ENCODE measurements around the gene AKAP9.
"Not testable (repeated sequence)": the region's sequence is repeated elsewhere in the genome, so short reads cannot be mapped to it uniquely, and the experiment has no call there.

Gene AKAP9

DNA sequence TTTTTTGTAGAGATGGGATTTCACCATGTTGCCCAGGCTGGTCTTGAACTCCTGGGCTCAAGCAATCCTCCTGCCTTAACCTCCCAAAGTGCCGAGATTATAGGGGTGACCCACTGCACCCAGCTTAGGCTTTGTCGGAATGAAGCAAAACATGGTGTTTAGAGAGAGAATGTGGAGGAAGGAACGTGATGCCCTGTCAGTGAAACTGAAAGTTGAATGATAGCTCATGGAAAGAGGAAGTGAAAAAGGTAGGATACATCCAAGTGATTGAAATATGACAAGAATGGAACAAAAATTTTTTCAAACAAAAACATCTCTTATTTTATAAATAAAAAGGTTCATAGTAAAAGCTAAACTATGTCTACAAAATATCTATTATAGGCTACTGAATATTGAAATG lies 5.9 kb downstream of the AKAP9 start:
- DNase-seq (ENCODE audit: low spot score), result no peak

DNA sequence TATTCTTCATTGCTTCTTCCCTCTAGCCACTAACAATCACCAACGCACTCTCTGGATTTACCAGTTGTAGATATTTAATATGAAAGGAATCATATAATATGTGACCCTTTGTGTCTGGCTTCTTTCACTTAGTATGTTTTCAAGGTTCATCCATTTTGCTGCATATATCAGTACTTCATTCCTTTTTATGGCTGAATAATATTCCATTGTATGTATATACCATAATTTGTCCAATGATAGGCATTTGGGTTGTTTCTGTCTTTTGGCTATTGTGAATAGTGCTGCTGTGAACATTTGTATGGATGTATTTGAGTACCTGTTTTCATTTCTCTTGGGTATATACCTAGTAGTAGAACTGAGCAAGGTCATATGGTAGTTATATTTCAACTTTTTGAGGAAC lies 7.3 kb downstream of the AKAP9 start:
- no peak for DNase-seq (ENCODE audit: low spot score)

DNA sequence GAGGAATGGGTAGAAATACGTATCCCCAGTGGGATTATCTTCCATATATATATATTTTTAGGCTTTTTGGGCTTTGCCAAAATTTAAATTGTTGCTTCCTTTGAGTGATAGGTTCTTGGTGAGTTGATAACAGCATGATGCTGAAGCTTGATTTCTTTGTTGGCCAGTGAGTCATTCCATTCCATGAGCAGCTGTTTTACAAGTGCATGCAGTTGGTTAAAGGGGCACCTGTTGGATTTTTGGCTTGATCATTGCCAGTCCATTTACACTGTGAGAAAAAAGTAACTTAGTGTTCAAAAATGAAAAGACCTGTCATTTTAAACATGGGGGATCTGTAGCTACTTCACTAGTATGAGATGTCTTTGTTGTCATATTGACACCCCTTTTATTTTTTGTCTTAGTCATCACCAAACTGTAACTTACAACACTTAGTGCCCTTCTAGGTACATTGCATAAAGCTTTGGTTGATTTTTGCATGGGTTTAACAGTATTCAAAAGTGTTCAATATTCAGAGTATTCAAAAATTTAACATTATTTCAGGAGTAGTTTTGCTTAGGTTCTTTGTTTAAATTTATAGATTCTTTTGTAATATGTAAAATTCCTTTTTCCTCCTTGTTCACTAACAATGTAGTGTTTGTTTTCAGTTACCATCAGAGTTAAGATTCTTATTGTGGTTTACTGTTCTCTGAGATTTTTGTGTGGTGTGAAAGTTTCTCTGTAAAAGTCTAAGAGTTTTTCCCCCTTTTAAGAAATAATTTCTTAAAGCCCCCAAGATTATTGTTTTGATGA lies 8.8 kb downstream of the AKAP9 start:
- no peak for DNase-seq (ENCODE audit: low spot score)

DNA sequence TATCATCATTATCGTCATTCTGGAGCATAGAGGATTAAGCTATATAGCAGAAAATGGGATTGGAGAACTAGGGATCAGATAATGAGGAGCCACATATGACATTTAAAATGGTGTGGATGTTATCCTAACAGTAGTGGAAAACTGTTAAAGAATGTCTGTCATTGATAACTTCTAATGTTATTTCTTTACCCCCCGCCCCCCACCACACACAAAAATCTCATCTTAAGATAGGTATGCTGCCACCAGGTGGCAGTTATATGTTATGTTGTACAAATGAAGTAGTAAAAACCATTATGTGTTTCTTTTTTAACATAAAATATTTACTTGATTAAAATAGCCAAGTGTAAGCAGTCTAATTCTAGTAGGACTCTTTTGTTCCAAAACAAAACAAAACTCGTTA lies 13.0 kb downstream of the AKAP9 start:
- DNase-seq (ENCODE audit: low spot score), result peak; percentile 19

DNA sequence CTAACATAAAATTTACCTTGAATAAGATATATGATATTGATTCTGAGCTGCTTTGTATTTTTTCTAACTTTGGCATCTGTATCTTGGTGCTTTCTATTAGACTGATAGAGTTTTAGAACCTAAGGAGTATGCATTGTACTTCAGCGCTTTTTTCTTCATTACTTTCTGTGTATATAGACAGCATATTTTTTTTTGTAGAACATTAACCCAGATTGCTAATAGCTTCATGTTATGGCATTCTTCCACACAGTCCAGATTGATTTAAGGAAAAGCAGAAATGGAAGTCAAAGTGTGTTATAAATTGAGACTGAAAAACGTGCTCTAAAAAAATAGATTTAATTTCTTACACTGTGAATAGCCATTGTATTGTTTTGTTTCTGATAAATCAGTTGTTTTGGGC lies 15.8 kb downstream of the AKAP9 start:
- DNase-seq (ENCODE audit: low spot score), result not testable (repeated sequence)

DNA sequence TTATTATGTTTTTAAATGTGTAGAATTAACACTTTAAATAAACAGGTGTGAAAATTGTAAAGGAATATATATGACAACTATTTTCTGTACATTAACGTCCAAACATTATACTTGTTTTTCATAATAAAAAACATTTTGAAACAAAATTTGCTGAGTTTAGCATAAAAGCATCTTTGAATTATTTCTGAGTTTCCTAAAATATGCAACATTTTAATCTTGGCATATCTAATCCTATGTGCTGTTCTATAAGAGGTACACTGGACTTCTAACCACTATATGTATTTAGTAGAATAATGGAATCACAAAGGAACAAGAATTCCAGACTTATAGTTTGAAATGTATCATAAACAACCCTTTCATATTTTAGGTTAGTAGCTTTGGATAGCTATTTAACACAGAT lies 16.6 kb downstream of the AKAP9 start:
- DNase-seq (ENCODE audit: low spot score), result no peak

- DNase-seq (ENCODE audit: low spot score), result no peak
These were observed 17.2 kb downstream of the AKAP9 start for GRCh38 chr7:91957823-91958222.

DNA sequence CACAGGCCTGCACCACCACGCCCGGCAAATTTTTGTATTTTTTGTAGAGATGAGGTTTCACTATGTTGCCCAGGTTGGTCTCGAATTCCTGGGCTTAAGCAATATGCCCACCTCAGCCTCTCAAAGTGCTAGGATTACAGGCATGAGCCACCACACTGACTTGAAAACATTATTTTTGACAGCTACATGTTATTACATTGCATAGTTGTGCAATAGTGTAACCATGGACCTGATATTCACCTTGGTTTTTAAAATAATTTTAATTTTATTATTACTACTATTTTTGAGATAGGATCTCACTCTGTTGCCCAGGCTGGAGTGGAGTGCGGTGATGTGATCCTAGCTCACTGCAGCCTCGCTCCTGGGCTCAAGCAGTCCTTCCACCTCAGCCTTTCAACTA lies 18.4 kb downstream of the AKAP9 start:
- DNase-seq (ENCODE audit: low spot score), result no peak

- DNase-seq (ENCODE audit: low spot score), result no peak
These were observed 21.2 kb downstream of the AKAP9 start for GRCh38 chr7:91961816-91962215.

DNA sequence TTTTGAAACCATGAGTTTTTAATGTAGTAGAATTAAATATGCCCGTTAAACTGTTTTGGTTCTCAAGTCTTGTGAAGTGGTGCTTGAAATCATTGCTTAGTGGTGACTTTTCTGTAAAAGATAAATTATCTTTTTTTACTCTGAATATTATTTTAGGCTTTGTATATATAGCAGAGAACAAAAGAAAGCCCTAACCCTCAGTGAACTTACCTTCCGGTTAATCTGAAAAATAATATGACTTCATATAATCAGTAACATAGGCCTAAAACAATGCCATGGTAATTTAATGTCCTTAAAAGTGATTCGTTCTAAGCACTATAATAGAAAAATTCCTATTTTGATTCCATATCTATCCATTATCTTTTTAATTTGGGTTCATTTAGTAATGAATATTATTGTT lies 21.8 kb downstream of the AKAP9 start:
- DNase-seq (ENCODE audit: low spot score), result no peak

- not testable (repeated sequence) for DNase-seq (ENCODE audit: low spot score)
These were observed 26.9 kb downstream of the AKAP9 start for GRCh38 chr7:91967513-91967912.

GRCh38 chr7:91973639-91974038 lies 33.0 kb downstream of the AKAP9 start:
- no peak for DNase-seq (ENCODE audit: low spot score)

DNA sequence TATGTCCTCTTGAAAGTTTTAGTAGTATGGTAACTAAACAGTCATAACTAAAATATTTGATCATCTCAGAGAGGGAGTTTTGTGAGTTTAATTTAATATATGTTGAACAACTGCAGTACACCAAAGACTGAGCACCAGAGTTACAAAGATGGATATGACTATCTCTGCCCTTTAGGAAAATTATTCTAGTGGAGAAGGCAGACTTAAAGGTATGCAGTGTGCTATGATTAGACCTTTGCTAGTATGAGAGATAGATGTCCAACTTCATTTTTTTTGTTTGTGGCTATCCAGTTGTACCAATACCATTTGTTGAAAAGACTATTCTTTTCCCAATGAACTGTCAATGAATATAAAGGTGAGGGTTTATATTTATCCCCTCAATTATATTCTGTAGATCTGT lies 33.4 kb downstream of the AKAP9 start:
- no peak for DNase-seq (ENCODE audit: low spot score)

DNA sequence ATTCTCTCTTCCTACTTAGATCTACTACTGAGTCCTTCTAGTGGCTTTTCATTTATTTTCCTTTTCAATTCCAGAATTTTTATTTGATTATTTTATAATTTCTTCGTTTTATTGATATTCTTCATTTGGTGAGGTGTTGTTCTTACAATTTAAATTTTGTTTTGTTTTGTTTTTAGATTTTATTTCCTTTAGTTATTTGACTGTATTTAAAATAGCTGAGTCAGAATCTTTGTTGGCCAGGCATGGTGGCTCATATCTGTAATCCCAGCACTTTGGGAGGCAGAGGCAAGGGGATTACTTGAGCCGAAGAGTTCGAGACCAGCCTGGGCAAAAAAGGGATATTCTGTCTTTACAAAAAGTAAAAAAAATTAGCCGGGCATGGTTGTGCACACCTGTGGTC lies 36.1 kb downstream of the AKAP9 start:
- DNase-seq (ENCODE audit: low spot score), result no peak

DNA sequence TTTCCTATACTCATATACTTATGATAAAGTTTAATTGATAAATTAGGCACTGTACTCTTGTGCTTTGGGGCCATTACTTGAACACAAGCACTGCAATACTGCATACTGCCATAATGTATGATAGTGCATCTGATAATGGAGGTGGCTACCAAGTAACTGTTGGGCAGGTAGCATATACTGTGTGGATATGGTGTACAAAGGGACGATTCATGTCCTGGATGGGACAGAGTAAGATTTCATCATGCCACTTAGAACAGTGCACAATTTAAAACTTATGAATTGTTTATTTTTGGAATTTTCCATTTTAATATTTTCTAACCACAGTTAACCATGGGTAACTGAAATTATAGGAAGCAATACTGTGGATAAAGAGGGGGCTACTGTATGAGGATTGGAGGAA lies 38.9 kb downstream of the AKAP9 start:
- DNase-seq (ENCODE audit: low spot score), result no peak

- not testable (repeated sequence) for DNase-seq (ENCODE audit: low spot score)
These were observed 41.7 kb downstream of the AKAP9 start for GRCh38 chr7:91982352-91982751.

- DNase-seq (ENCODE audit: low spot score), result no peak
These were observed 47.6 kb downstream of the AKAP9 start for GRCh38 chr7:91988213-91988612.

DNA sequence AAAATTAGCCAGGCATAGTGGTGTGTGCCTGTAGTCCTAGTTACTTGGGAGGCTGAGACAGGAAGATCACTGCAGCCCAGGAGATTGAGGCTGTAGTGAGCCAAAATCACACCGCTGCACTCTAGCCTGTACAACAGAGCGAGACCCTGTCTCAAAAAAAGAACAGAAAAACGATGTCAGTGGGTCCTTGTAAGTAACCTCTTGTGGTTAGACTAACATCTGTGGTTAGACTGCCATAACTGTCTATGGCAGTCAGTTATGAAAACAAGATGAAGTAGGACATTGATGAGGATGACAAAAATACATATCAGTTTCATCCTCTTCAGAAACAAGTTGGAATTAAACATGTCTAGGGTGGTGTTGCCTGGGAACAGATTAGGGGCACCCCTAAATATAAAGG lies 53.3 kb downstream of the AKAP9 start:
- DNase-seq (ENCODE audit: low spot score), result no peak

- no peak for DNase-seq (ENCODE audit: low spot score)
These were observed 54.9 kb downstream of the AKAP9 start for GRCh38 chr7:91995391-91996105.

DNA sequence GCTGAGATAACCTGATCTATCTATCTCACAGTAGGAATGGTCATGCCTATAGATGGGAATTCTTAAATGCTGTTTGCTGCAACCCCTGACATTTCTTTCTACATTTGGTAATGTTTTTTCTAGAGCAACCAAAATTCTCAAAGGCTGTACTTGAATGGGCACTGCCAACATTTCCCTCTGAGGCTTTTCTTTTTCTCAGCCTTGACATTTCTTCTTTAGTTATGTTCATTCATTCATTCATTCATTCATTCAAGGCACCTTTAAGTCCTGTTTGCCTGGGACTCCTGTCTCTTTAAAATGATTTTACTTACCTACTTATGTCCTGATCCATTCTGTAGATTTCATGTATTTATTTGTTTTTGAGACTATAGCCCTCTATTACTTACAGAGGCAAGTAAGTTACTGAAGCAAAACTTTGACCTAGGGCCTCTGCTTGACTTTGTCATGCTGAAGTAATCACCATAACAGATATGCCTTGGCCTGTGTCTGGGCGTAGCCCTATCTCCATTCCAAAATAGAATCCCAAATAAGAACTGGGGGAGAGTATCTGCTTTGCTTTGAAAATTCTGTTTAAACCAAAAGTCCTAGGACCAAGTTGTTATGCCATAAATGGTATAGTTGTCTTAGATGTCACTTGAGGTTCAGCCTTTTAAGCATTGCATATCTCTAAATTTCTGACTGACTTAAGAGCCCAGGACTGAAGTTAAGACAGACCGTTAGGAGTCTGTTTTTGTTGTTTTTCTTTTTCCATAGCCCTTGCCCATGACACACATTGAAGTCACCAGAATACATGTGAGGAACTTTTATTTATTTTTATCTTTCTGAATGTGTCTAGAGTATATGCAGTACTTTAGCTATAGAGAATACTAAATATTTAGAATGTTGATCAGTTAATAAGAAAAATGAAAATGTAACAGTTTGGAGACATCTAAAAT lies 59.2 kb downstream of the AKAP9 start:
- DNase-seq (ENCODE audit: low spot score), result no peak

DNA sequence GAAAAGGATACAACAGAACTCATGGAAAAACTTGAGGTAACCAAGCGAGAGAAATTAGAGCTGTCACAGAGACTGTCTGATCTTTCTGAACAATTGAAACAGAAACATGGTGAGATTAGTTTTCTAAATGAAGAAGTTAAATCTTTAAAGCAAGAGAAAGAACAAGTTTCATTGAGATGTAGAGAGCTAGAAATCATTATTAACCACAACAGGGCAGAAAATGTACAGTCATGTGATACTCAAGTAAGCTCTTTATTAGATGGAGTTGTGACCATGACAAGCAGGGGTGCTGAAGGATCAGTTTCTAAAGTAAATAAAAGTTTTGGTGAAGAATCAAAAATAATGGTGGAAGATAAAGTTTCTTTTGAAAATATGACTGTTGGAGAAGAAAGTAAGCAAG lies 62.1 kb downstream of the AKAP9 start:
- DNase-seq (ENCODE audit: low spot score), result no peak

DNA sequence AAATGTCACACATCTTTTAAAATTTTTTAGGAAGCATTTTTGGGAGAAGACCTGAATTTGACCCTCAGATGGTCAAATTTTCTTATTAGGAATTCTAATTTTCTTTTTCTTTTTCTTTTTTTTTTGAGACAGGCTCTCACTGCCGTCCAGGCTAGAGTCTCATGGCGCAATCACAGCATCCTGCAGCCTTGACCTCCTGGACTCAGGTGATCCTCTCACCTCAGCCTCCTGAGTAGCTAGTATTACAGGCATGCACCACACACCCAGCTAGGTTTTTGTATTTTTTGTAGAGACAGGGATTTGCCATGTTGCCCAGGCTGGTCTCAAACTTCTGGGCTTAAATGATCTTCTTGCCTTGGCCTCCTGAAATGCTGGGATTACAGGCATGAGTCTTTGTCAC lies 65.4 kb downstream of the AKAP9 start:
- no peak for DNase-seq (ENCODE audit: low spot score)

DNA sequence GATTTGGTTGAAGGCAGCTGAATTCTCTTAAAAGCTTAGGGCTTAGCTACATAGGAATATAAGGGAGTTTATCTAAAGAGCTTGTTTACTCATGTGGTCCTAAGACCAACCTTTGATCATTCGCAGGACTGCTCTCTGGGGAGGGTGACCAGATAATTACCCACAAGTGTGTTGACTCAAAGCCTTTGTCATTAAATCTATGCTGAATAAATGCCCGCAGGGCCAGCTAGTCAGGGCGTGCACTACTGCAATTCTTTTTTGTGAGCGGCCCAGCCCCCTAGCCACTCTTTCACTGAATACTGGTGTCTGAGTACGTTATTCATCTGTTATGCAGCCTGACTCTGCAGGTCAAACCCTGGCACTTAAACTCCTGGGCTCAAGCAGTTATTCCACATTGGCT lies 69.6 kb downstream of the AKAP9 start:
- DNase-seq (ENCODE audit: low spot score), result no peak
